K562 (cell line): Measurements from ENCODE around the gene OTC. TPM values are rescaled to one million over a fixed set of nuclear protein-coding genes. Genes with fewer than 3 reads are reported as not detected.

ENCODE experiments used
- BRCA1 ChIP-seq, 2 experiments: fragments of 450-650 bp in 1 of 2; sonication (generic) in 1 of 2; formaldehyde crosslinking in 1 of 2; IDR thresholded peaks; 2 replicates each; pipeline versions ENCODE4 v1.5.0 to v1.6.1; 2017 to 2020; ENCODE audit warnings: mild to moderate bottlenecking in 1 of 2, missing genetic modification reagents in 1 of 2
- GTF2A2 ChIP-seq: IDR thresholded peaks from 2 replicates; pipeline ENCODE4 v1.6.1; 2016; ENCODE audit warnings: mild to moderate bottlenecking, missing genetic modification characterization, missing compliant biosample characterization
- GTF2B ChIP-seq: IDR thresholded peaks from 2 replicates; pipeline ENCODE4 v1.6.1; 2011; ENCODE audit not compliant: insufficient read length; ENCODE audit errors: extremely low read depth
- NEUROD1 ChIP-seq: fragments of 150-350 bp; IDR thresholded peaks from 2 replicates; pipeline ENCODE4 v1.6.1; 2014; ENCODE audit warnings: borderline replicate concordance, low read length, low read depth; ENCODE audit not compliant: partially characterized antibody
- PYGO2 ChIP-seq: fragments of 450-650 bp; IDR thresholded peaks from 2 replicates; pipeline ENCODE4 v1.6.1; 2016; ENCODE audit warnings: mild to moderate bottlenecking, missing genetic modification characterization, moderate library complexity, missing compliant biosample characterization
- RERE ChIP-seq: sonication (generic); formaldehyde crosslinking; IDR thresholded peaks from 2 replicates; pipeline ENCODE4 v1.8.0; 2023; ENCODE audit warnings: missing genetic modification reagents, mild to moderate bottlenecking, borderline replicate concordance
- RFX5 ChIP-seq: IDR thresholded peaks from 2 replicates; pipeline ENCODE4 v1.6.1; 2011; ENCODE audit warnings: low read depth, mild to moderate bottlenecking, improper control_type of control experiment, low read length
- SP2 ChIP-seq: IDR thresholded peaks from 2 replicates; pipeline ENCODE4 v1.6.1; 2011; ENCODE audit warnings: mild to moderate bottlenecking, low read depth, low read length, moderate library complexity; ENCODE audit not compliant: poor library complexity, severe bottlenecking; ENCODE audit errors: extremely low read depth
- TRIM28 ChIP-seq: fragments of 450-650 bp; IDR thresholded peaks from 2 replicates; pipeline ENCODE4 v1.6.1; 2017
- ZBTB12 ChIP-seq: fragments of 250-450 bp; sonication (Bioruptor Pico); IDR thresholded peaks from 2 replicates; pipeline ENCODE4 v1.4.0; 2020
- ZNF445 ChIP-seq: fragments of 250-450 bp; sonication (Bioruptor Pico); IDR thresholded peaks from 2 replicates; pipeline ENCODE4 v1.4.0; 2020; ENCODE audit warnings: low read depth, mild to moderate bottlenecking, moderate library complexity
- ZNF766 ChIP-seq: fragments of 200-800 bp; sonication (Bioruptor generic); conservative IDR thresholded peaks from 2 replicates; pipeline ENCODE4 v1.6.1; 2016; ENCODE audit warnings: missing genetic modification characterization, missing compliant biosample characterization
- polyA plus RNA-seq, 8 experiments: library from polyadenylated mRNA; depleted of rRNA in 4 of 8; stranded (reverse) in 5 of 8; unstranded in 3 of 8; fragments of >200 nt; fragmentation: Nextera tagmentation in 2 of 8; fragmentation: Illumina TruSeq in 1 of 8; extraction: Ambion mirVana in 2 of 8; extraction: Trizol in 1 of 8; gene quantifications; 2 replicates each; pipeline versions ENCODE4 v1.2.1 to v1.2.3, GENCODE V29; 2011 to 2014; ENCODE audit warnings: inconsistent platforms in 1 of 8, missing spikeins in 1 of 8
- total RNA-seq, 7 experiments: library from RNA; depleted of rRNA in 6 of 7; stranded (reverse); fragments of >200 nt in 6 of 7; fragmentation: Illumina TruSeq in 2 of 7; extraction: Trizol in 2 of 7; gene quantifications; 2 replicates each; pipeline versions ENCODE4 v1.2.1 to v1.2.3, GENCODE V29; 2011 to 2021; ENCODE audit warnings: low replicate concordance in 1 of 7
- TF ChIP-seq, protein P1 (sequence below): fragments of 250-450 bp; sonication (Bioruptor Pico); IDR thresholded peaks from 2 replicates; pipeline ENCODE4 v1.4.0; 2020

The OTC gene
- total and polyA plus RNA-seq, 9 of the 15 experiments (the other 6 are each of a cell fraction or from before 2014, with no cell fraction given), result not detected

DNA sequence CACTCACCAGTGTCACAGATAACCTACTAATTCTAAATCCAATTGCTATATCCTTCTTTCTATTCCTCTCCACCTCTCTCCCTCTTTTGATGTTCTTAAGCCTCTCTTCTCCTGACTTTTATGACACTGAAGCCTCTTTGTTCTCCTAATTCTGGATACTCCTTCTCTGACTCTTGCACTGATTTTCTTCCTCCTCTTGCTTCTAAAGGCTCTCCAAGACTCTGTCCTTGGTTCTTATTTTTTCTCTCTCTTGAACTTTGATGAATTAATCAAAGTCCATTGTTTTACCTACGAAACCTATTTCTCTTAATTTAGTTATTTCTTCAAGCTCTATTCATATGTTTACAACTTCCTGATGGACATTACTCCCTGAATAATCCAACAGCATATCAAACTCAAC, 113.3 kb downstream of the OTC start (continued):
- TF ChIP-seq RERE (CRISPR knock-in tag) (no peak), SP2 (no peak), RFX5 (no peak), BRCA1 (IDR thresholded peaks at IDR 0.05) (no peak), BRCA1 (CRISPR knock-in tag; IDR thresholded peaks at IDR 0.05) (no peak), GTF2B (no peak), ZNF445 (CRISPR knock-in tag) (no peak), ZBTB12 (CRISPR knock-in tag) (no peak), PYGO2 (tag) (no peak), NEUROD1 (no peak), ZNF766 (CRISPR knock-in tag) (no peak), TRIM28 (no peak), GTF2A2 (tag) (no peak)
- TF ChIP-seq, protein P1, sequence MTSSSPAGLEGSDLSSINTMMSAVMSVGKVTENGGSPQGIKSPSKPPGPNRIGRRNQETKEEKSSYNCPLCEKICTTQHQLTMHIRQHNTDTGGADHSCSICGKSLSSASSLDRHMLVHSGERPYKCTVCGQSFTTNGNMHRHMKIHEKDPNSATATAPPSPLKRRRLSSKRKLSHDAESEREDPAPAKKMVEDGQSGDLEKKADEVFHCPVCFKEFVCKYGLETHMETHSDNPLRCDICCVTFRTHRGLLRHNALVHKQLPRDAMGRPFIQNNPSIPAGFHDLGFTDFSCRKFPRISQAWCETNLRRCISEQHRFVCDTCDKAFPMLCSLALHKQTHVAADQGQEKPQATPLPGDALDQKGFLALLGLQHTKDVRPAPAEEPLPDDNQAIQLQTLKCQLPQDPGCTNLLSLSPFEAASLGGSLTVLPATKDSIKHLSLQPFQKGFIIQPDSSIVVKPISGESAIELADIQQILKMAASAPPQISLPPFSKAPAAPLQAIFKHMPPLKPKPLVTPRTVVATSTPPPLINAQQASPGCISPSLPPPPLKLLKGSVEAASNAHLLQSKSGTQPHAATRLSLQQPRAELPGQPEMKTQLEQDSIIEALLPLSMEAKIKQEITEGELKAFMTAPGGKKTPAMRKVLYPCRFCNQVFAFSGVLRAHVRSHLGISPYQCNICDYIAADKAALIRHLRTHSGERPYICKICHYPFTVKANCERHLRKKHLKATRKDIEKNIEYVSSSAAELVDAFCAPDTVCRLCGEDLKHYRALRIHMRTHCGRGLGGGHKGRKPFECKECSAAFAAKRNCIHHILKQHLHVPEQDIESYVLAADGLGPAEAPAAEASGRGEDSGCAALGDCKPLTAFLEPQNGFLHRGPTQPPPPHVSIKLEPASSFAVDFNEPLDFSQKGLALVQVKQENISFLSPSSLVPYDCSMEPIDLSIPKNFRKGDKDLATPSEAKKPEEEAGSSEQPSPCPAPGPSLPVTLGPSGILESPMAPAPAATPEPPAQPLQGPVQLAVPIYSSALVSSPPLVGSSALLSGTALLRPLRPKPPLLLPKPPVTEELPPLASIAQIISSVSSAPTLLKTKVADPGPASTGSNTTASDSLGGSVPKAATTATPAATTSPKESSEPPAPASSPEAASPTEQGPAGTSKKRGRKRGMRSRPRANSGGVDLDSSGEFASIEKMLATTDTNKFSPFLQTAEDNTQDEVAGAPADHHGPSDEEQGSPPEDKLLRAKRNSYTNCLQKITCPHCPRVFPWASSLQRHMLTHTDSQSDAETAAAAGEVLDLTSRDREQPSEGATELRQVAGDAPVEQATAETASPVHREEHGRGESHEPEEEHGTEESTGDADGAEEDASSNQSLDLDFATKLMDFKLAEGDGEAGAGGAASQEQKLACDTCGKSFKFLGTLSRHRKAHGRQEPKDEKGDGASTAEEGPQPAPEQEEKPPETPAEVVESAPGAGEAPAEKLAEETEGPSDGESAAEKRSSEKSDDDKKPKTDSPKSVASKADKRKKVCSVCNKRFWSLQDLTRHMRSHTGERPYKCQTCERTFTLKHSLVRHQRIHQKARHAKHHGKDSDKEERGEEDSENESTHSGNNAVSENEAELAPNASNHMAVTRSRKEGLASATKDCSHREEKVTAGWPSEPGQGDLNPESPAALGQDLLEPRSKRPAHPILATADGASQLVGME (CRISPR knock-in tag), result no peak
